GM12873 (cell line): ENCODE results near the gene DGLUCY.

Experiments used
- TF ChIP-seq, protein P1 (sequence below): IDR thresholded peaks from 2 replicates; pipeline ENCODE4 v1.5.1; 2012; ENCODE audit warnings: low read depth, mild to moderate bottlenecking, moderate library complexity, low read length, control low read depth; ENCODE audit not compliant: insufficient read depth; ENCODE audit errors: missing control alignments

Gene DGLUCY

DNA sequence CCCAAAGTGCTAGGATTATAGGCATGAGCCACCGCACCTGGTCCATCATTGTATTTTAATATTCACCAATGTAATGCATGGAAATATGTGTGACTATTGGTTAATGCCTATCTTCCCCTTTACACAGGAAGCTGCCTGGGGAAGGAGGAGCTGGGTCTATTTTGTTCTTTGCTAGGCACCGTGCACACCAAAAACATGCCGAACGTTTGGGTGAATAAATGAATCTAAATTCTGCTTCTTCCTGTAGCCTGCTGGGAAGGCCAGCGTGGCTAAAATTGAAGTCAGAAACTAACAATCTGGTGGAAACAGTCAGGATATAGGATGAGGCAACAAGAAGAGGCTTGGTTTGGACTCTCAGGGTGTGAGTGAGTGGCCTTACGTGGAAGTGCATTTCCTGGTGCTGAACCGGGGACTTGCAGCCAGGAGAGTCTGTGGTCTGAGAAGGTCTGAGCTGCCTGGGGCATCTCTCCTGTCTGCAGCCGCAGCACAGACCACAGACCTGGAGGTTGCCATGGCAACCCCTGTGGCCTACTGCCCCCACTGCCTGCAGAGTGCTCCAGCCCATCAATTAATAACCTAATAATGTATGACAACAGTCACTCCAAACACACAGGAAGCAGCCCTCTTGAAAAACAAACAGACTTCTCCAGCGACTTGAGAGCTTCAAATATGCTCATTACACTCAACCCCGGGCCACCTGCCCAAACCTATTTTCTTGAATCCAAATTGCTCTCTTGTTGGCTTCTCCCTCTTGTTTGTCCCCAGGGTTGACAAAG is 136.2 kb downstream of the DGLUCY start:
- TF ChIP-seq, protein P1, sequence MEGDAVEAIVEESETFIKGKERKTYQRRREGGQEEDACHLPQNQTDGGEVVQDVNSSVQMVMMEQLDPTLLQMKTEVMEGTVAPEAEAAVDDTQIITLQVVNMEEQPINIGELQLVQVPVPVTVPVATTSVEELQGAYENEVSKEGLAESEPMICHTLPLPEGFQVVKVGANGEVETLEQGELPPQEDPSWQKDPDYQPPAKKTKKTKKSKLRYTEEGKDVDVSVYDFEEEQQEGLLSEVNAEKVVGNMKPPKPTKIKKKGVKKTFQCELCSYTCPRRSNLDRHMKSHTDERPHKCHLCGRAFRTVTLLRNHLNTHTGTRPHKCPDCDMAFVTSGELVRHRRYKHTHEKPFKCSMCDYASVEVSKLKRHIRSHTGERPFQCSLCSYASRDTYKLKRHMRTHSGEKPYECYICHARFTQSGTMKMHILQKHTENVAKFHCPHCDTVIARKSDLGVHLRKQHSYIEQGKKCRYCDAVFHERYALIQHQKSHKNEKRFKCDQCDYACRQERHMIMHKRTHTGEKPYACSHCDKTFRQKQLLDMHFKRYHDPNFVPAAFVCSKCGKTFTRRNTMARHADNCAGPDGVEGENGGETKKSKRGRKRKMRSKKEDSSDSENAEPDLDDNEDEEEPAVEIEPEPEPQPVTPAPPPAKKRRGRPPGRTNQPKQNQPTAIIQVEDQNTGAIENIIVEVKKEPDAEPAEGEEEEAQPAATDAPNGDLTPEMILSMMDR = peak; percentile 22

DNA sequence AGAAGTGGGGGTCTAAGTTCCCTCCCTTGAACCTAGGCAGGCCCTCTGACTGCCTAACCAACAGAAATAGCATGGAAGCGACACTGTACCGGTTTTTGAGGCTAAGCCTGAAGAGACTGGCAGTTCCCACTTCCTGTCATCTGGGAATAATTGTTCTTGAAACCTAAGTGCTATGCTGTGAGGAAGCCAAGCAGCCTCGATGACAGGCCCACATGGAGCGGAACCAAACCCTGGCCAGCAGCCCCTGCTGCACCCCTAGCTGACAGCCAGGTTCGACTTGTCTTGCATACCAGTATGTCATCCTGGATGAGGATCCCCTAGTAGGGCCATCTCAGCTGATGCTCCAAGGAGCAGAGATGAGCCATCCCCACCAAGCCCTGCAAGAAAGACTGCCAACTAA is 137.0 kb downstream of the DGLUCY start:
- TF ChIP-seq, protein P1 = no peak

DNA sequence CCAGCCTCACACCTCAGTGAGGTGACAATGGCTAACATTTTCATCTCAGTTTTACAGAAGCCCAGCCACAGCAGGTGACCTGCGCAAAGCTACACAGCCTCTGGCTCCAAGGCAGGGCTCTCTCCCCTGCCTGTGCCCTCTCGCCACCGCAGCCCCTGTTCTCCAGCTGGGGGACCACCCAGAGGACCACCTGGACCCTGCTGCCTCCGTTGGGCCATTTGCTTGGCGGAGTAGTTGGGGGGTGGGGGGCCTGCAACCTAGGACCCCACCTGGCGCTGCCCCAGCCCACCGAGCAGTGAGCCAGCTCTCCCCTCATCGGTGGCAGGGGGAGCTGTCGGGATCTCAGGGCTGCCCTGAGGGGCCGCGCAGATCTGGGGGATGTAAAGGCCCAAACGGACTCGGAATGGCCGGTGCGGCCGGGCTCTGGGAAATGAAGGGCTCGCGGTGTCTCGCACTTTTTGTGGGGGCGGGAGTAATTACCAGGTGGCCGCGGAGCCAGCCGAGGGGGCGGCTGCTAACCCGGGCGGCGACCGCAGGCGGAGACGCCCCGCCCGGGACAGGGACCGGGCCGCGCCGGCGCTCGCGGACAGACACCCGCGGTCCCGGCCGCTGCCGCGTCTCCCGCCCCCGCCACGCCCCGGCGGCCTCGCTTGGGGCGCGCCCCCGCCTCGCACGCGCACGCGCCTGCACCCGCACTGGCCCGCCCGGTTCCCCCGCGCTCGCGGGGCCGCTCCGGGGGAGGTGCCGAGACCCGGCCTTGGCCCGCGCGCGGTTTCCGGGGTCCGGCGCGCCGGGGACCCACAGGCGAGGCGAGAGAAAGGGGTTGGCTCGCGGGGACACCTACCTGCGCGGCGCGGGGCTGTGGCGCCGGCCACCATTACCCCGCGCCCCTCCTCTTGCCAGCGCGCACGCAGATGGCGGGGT is 139.3 kb downstream of the DGLUCY start:
- TF ChIP-seq, protein P1 = peak; percentile 10

DNA sequence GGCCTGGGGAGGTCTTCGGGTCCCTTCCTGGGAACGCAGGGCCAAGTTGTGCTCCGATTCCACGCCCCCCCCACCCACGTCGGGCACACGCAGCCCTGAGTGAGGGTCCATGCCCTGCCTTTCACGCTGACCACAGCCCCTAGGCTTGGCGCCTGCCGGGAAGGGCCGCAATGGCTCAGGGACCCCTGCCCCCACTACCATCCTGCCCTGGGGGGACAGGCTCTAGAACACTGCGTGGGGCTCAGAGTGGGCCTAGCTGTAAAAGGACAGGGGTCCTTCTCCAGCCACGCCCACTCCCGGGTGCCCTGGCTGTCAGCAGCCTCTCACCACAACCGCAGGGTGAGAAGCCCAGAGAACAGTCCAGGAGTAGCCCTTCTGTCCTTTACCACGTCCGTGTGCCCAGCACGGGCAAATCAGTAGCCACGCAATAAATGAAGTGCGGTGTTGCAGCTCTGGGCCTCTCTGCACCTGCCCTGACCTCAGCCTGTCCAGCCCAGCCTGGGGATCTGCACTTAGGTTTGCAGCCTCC is 140.0 kb downstream of the DGLUCY start:
- TF ChIP-seq, protein P1 = no peak

DNA sequence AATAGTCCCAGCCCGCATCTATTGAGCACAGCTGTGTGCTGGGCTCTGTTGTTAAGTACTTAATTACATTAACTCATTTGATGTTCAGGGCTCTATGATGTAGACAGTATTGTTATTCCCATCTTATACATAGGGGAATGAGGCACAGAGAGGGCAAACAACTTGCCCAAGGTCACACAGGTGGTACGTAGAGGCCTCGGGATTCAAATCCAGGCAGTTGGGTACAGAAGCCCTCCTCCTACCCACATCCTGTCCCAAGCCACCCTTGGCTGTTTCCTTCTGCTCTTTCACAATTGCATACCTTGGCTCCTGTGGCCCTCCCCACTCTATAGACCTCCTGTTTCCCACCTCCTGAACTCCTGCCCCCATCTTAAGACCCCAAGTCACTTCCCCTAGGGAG is 140.6 kb downstream of the DGLUCY start:
- TF ChIP-seq, protein P1 = no peak

DNA sequence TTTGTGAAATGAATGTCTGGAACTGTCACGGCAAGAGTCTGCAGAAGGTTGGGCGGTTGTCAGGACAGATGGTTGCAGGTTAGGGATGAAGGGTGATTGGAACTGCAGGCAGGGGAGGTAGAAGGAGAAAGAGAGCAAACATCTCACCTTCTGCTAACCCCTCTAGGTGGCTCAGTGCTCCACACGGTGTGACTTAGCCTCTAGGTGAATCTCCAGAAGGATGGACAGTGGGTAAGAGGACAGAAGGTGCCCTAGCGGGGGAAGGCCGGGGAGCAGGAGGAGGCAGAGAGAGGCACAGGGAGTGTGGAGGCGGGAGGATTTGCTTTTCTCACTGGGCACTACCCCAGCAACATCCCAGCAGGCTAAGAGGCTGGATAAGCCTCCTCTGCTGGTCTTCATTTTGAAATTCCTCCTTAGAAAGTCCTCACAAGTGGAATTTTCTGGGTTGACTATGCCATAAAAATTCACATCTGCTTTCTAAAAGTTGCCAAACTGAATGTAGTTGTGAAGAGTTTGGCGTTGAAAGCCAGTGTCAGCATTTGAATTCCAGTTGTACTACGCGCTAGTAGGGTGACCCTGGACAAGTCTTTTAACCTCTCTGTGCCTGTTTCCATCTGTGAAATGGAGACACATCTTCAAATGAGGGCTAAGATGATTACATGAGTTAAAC is 141.3 kb downstream of the DGLUCY start:
- TF ChIP-seq, protein P1 = no peak
